H1 (cell line): Measurements from ENCODE around the gene HTATSF1. TPM values are rescaled to one million over a fixed set of nuclear protein-coding genes. Genes with fewer than 3 reads are reported as not detected.

Experiments used
- BRCA1 ChIP-seq: IDR thresholded peaks from 2 replicates; pipeline ENCODE4 v1.6.1; 2012; ENCODE audit warnings: low read depth, low read length, improper control_type of control experiment
- CBX5 ChIP-seq: fragments of 300-800, 300-1000 bp; sonication (generic); IDR thresholded peaks from 2 replicates; pipeline ENCODE4 v1.7.1; 2016; ENCODE audit warnings: antibody characterized with exemption, low read length, low read depth
- MAFK ChIP-seq: IDR thresholded peaks from 2 replicates; pipeline ENCODE4 v1.6.1; 2012; ENCODE audit warnings: low read depth, mild to moderate bottlenecking, improper control_type of control experiment, low read length
- polyA plus RNA-seq, 7 experiments: library from polyadenylated mRNA; depleted of rRNA in 3 of 7; stranded (reverse) in 5 of 7; unstranded in 2 of 7; fragments of >200 nt in 5 of 7; fragments of 200-250 nt in 2 of 7; gene quantifications; 1 replicate in 5 of 7; 2 replicates in 1 of 7; 4 replicates in 1 of 7; pipeline versions ENCODE4 v1.2.1 to v1.2.3, GENCODE V29; 2011 to 2013; ENCODE audit warnings: missing spikeins in 2 of 7, mixed read lengths in 2 of 7
- total RNA-seq: library from RNA; stranded (reverse); fragmentation: NEBNext Ultra II Directional; extraction: Animal tissue kit (Norgen Biotek cat#: 25700); gene quantifications from 2 replicates; pipeline ENCODE4 v1.2.1, GENCODE V29; 2021

HTATSF1 gene
- total and polyA plus RNA-seq, 2 of the 8 experiments (the other 6 are each of a cell fraction or from before 2014, with no cell fraction given) = 1.2 to 49.3 TPM

GRCh38 chrX:136456133-136456532, 41.3 kb upstream of the HTATSF1 start (continued):
- no peak for TF ChIP-seq BRCA1
- no peak for TF ChIP-seq MAFK
- no peak for TF ChIP-seq CBX5
- TF ChIP-seq, all 59 proteins: peak for 0
